DOHH2 (cell line): ENCODE results near the gene OBP2B.

Source experiments
- CTCF ChIP-seq: fragments of 200-600 bp; sonication (generic); IDR thresholded peaks from one replicate; pipeline ENCODE4 v1.5.1; 2014; ENCODE audit warnings: antibody characterized with exemption, mild to moderate bottlenecking, low read depth, low read length; ENCODE audit not compliant: poor library complexity, severe bottlenecking
- EZH2phosphoT487 ChIP-seq: fragments of 200-600 bp; sonication (generic); IDR thresholded peaks from 2 replicates; pipeline ENCODE4 v1.6.1; 2017; ENCODE audit warnings: borderline replicate concordance, mild to moderate bottlenecking, antibody characterized with exemption, low read length, moderate library complexity, mixed read lengths

GRCh38 chr9:133246991-133247390, 37.9 kb upstream of the OBP2B start:
- TF ChIP-seq CTCF, result no peak
- TF ChIP-seq EZH2phosphoT487, result no peak
